ENCODE data around the gene RRAS. TPM values are rescaled to one million over a fixed set of nuclear protein-coding genes. Genes with fewer than 3 reads are reported as not detected.

The RRAS gene
- total RNA-seq, 1 experiment from 2014 or later: 55.9 TPM

DNA sequence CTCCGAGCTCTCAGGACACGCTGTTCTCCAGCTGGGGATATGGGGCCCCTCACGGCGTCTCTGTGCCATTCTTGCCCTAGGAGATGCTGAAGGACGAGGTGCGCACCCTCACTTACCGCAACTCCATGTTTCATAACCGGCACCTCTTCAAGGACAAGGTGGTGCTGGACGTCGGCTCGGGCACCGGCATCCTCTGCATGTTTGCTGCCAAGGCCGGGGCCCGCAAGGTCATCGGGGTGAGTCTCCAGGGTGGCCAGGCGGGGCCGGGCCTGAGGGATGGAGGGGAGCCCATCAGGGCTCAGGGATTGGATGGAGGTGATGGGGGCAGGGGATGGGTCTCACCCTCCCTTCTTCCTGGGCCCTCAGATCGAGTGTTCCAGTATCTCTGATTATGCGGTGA lies 41.9 kb upstream of the RRAS start:
- intact Hi-C loops (cut with micrococcal nuclease): no loop called here
- BruUV-seq (replicated peaks): no TSS peak
- DNase-seq (ENCODE audit: low read depth, low spot score): no peak
- TF ChIP-seq, protein P1, sequence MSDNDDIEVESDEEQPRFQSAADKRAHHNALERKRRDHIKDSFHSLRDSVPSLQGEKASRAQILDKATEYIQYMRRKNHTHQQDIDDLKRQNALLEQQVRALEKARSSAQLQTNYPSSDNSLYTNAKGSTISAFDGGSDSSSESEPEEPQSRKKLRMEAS (IDR thresholded peaks at IDR 0.05): no peak
- TF ChIP-seq EZH2phosphoT487 (IDR thresholded peaks at IDR 0.05; ENCODE audit: borderline replicate concordance) (no peak), ZNF274 (IDR thresholded peaks at IDR 0.05; ENCODE audit: low read depth, low read length) (no peak), POLR2AphosphoS5 (IDR thresholded peaks at IDR 0.05; ENCODE audit: low read depth, low read length) (no peak), ZFX (IDR thresholded peaks at IDR 0.05) (no peak), SIN3A (IDR thresholded peaks at IDR 0.05; ENCODE audit: low read depth) (no peak), YY1 (IDR thresholded peaks at IDR 0.05; ENCODE audit: extremely low read depth, insufficient replicate concordance, low read depth, low read length) (no peak), SRF (IDR thresholded peaks at IDR 0.05; ENCODE audit: low read depth) (no peak), TCF7L2 (IDR thresholded peaks at IDR 0.05; ENCODE audit: borderline replicate concordance, extremely low read depth, insufficient read depth, insufficient read length) (no peak), FOSL1 (IDR thresholded peaks at IDR 0.05; ENCODE audit: low read depth) (no peak), ELF1 (IDR thresholded peaks at IDR 0.05; ENCODE audit: borderline replicate concordance, low read depth) (no peak), EZH2 (IDR thresholded peaks at IDR 0.05) (no peak), SP1 (IDR thresholded peaks at IDR 0.05; ENCODE audit: low read depth) (no peak)
- TF ChIP-seq, protein P2, sequence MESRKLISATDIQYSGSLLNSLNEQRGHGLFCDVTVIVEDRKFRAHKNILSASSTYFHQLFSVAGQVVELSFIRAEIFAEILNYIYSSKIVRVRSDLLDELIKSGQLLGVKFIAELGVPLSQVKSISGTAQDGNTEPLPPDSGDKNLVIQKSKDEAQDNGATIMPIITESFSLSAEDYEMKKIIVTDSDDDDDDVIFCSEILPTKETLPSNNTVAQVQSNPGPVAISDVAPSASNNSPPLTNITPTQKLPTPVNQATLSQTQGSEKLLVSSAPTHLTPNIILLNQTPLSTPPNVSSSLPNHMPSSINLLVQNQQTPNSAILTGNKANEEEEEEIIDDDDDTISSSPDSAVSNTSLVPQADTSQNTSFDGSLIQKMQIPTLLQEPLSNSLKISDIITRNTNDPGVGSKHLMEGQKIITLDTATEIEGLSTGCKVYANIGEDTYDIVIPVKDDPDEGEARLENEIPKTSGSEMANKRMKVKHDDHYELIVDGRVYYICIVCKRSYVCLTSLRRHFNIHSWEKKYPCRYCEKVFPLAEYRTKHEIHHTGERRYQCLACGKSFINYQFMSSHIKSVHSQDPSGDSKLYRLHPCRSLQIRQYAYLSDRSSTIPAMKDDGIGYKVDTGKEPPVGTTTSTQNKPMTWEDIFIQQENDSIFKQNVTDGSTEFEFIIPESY (IDR thresholded peaks at IDR 0.05; ENCODE audit: extremely low read depth, insufficient replicate concordance, low read length): no peak
- TF ChIP-seq, protein P3, sequence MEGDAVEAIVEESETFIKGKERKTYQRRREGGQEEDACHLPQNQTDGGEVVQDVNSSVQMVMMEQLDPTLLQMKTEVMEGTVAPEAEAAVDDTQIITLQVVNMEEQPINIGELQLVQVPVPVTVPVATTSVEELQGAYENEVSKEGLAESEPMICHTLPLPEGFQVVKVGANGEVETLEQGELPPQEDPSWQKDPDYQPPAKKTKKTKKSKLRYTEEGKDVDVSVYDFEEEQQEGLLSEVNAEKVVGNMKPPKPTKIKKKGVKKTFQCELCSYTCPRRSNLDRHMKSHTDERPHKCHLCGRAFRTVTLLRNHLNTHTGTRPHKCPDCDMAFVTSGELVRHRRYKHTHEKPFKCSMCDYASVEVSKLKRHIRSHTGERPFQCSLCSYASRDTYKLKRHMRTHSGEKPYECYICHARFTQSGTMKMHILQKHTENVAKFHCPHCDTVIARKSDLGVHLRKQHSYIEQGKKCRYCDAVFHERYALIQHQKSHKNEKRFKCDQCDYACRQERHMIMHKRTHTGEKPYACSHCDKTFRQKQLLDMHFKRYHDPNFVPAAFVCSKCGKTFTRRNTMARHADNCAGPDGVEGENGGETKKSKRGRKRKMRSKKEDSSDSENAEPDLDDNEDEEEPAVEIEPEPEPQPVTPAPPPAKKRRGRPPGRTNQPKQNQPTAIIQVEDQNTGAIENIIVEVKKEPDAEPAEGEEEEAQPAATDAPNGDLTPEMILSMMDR (IDR thresholded peaks at IDR 0.05 in 2 of 3, conservative IDR thresholded peaks at IDR 0.05 in 1 of 3; ENCODE audit: borderline replicate concordance in 1 of 3, insufficient read depth in 1 of 3, low read depth in 2 of 3, low read length in 2 of 3): no peak
- TF ChIP-seq, protein P4, sequence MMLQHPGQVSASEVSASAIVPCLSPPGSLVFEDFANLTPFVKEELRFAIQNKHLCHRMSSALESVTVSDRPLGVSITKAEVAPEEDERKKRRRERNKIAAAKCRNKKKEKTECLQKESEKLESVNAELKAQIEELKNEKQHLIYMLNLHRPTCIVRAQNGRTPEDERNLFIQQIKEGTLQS (IDR thresholded peaks at IDR 0.05): no peak
- H2AFZ ChIP-seq (ENCODE audit: low read depth, low read length, poor library complexity, severe bottlenecking): no peak overlapping the region
- no peaks in the 10 kb centered on the region for H3K27me3 ChIP-seq (ENCODE audit: insufficient read depth, low read length)
- no peak for ATAC-seq
- RAD21 ChIA-PET (ENCODE audit: low non-redundant PET in 1 of 2, low total read pairs in 2 of 2, uncharacterized antibody in 2 of 2, unreplicated experiment in 2 of 2): no interaction called here
- H3K9me3 ChIP-seq (ENCODE audit: control insufficient read depth in 1 of 2, insufficient read depth in 1 of 2, low read depth in 1 of 2, low read length in 2 of 2): no peaks in the 10 kb centered on the region
- H3K4me1 ChIP-seq (ENCODE audit: control insufficient read depth in 1 of 2, insufficient read depth in 2 of 2, low read length in 2 of 2): peaks cover 21 to 29% of the 10 kb centered on the region in 2 experiments
- H3K4me3 ChIP-seq (replicated peaks in 1 of 2; ENCODE audit: low read depth in 1 of 2, low read length in 2 of 2): no peak overlapping the region
- no peaks in the 10 kb centered on the region for H3K9me2 ChIP-seq (ENCODE audit: insufficient read depth)
- peaks cover 88% of the 10 kb centered on the region for H3K79me2 ChIP-seq (ENCODE audit: insufficient read depth, low read length)
- peaks cover 36 to 50% of the 10 kb centered on the region in 2 experiments for H3K36me3 ChIP-seq (ENCODE audit: control insufficient read depth in 1 of 2, insufficient read depth in 2 of 2, low read length in 2 of 2)
- H3K9ac ChIP-seq (ENCODE audit: low read length): no peak overlapping the region
- no peak overlapping the region for H3K27ac ChIP-seq (ENCODE audit: low read depth, low read length)
- CTCF ChIA-PET: interaction anchor here (1.5 kb wide), 1 partner anchor 101 kb away, joined by 3 read pairs; the partner anchor contains the start of gene PRRG2
- peaks cover 38% of the 10 kb centered on the region; the same call in 1 of the 2 replicates for H4K20me1 ChIP-seq (ENCODE audit: insufficient read depth)
- no peak overlapping the region for H3K4me2 ChIP-seq (ENCODE audit: low read length)
- POLR2A ChIA-PET: no interaction called here

Measured in HCT116 (cell line).